A549 (cell line): Measurements from ENCODE around the gene NALCN. TPM values are rescaled to one million over a fixed set of nuclear protein-coding genes. Genes with fewer than 3 reads are reported as not detected.

Experiments
- ATAC-seq, 2 experiments: fragments of 200-7000 bp in 1 of 2; fragments of >200 bp in 1 of 2; cut with Nextera tagmentation in 1 of 2; cut with Tn5 transposase in 1 of 2; 3 replicates each; pipeline versions ENCODE4 v1.8.0 to v1.9.1; 2018 to 2020; ENCODE audit warnings: mild to moderate bottlenecking in 1 of 2, moderate library complexity in 1 of 2
- CTCF ChIA-PET: fragments of 300-600 bp; sonication (Branson Sonifier 250); formaldehyde crosslinking; extraction: SDS; loops from one replicate; lab custom pipeline; 2021; ENCODE audit warnings: antibody characterized with exemption, inconsistent platforms; lab: Yijun Ruan, JAX
- POLR2A ChIA-PET: fragments of 350-600 bp; formaldehyde crosslinking; extraction: SDS; loops from one replicate; lab custom pipeline; 2021; ENCODE audit warnings: antibody characterized with exemption, inconsistent platforms; lab: Yijun Ruan, JAX
- DNase-seq, 2 experiments: peaks; one replicate each; pipeline versions ENCODE4 v3.0.0 to v3.0.0-alpha.2; 2011 to 2016; ENCODE audit warnings: low read depth in 1 of 2, low spot score in 1 of 2
- FAIRE-seq: peaks from 2 replicates; lab custom pipeline; 2011; peaks lifted over from hg19 to GRCh38; lab: Jason Lieb, UNC
- H3K27ac ChIP-seq, 2 experiments: fragments of >200 bp; sonication (Bioruptor Twin); formaldehyde crosslinking; 3 replicates each; pipeline ENCODE4 v1.5.1; 2016 to 2017
- H3K4me1 ChIP-seq: fragments of >200 bp; sonication (Bioruptor Twin); formaldehyde crosslinking; 3 replicates; pipeline ENCODE4 v1.6.1; 2016
- H3K4me2 ChIP-seq: fragments of >200 bp; sonication (Bioruptor Twin); formaldehyde crosslinking; 3 replicates; pipeline ENCODE4 v1.6.1; 2016
- H3K4me3 ChIP-seq: fragments of >200 bp; sonication (Bioruptor Twin); formaldehyde crosslinking; 3 replicates; pipeline ENCODE4 v1.5.1; 2016
- H3K9me3 ChIP-seq: fragments of >200 bp; sonication (Bioruptor Twin); formaldehyde crosslinking; 3 replicates; pipeline ENCODE4 v1.6.1; 2016
- ATOH8 ChIP-seq: fragments of 250-450 bp; sonication (Bioruptor Pico); IDR thresholded peaks from 2 replicates; pipeline ENCODE4 v1.5.0; 2020; ENCODE audit warnings: low read depth, mild to moderate bottlenecking, moderate library complexity
- BCL3 ChIP-seq: fragments of >200 bp; sonication (Bioruptor Twin); formaldehyde crosslinking; IDR thresholded peaks from 3 replicates; pipeline ENCODE4 v1.6.1; 2016
- CBX2 ChIP-seq: fragments of 200-600 bp; sonication (generic); IDR thresholded peaks from 2 replicates; pipeline ENCODE4 v1.6.1; 2016; ENCODE audit warnings: low read depth, mild to moderate bottlenecking, borderline replicate concordance
- CBX8 ChIP-seq: fragments of 200-600 bp; sonication (generic); IDR thresholded peaks from 2 replicates; pipeline ENCODE4 v1.6.1; 2016
- CHD2 ChIP-seq: fragments of 150-350 bp; IDR thresholded peaks from 2 replicates; pipeline ENCODE4 v1.6.1; 2014; ENCODE audit warnings: low read length; ENCODE audit not compliant: partially characterized antibody
- E2F6 ChIP-seq: IDR thresholded peaks from 2 replicates; pipeline ENCODE4 v1.6.1; 2012; ENCODE audit warnings: low read depth, borderline replicate concordance
- ESRRA ChIP-seq: fragments of 150-350 bp; IDR thresholded peaks from 2 replicates; pipeline ENCODE4 v1.6.1; 2014; ENCODE audit warnings: mild to moderate bottlenecking, low read length, borderline replicate concordance
- FOSL2 ChIP-seq, 2 experiments: fragments of 450-650 bp in 1 of 2; fragments of >200 bp in 1 of 2; sonication (Bioruptor Twin) in 1 of 2; formaldehyde crosslinking; IDR thresholded peaks; 2 replicates each; pipeline versions ENCODE4 v1.5.0 to v1.6.1; 2016 to 2020; ENCODE audit warnings: mild to moderate bottlenecking in 1 of 2, moderate library complexity in 1 of 2
- GATA3 ChIP-seq: IDR thresholded peaks from 2 replicates; pipeline ENCODE4 v1.6.1; 2012; ENCODE audit warnings: borderline replicate concordance
- HDAC2 ChIP-seq: fragments of 200-600 bp; sonication (generic); IDR thresholded peaks from 2 replicates; pipeline ENCODE4 v1.6.1; 2016
- HEYL ChIP-seq: fragments of 250-450 bp; sonication (Bioruptor Pico); IDR thresholded peaks from 2 replicates; pipeline ENCODE4 v1.8.0; 2021; ENCODE audit warnings: mild to moderate bottlenecking, moderate library complexity
- HOXA7 ChIP-seq: fragments of 250-450 bp; sonication (Bioruptor Pico); IDR thresholded peaks from 2 replicates; pipeline ENCODE4 v1.5.0; 2020; ENCODE audit warnings: mild to moderate bottlenecking, moderate library complexity
- HOXB13 ChIP-seq: fragments of 250-450 bp; sonication (Bioruptor Pico); IDR thresholded peaks from 2 replicates; pipeline ENCODE4 v1.5.0; 2020; ENCODE audit warnings: low read depth, mild to moderate bottlenecking, moderate library complexity
- JUN ChIP-seq, 2 experiments: fragments of >200 bp; sonication (Bioruptor Twin); formaldehyde crosslinking; IDR thresholded peaks; 2 replicates in 1 of 2; 3 replicates in 1 of 2; pipeline ENCODE4 v1.6.1; 2016 to 2017
- KDM5A ChIP-seq: fragments of 200-600 bp; sonication (generic); IDR thresholded peaks from 2 replicates; pipeline ENCODE4 v1.6.1; 2016; ENCODE audit warnings: antibody characterized with exemption, mild to moderate bottlenecking
- MAFK ChIP-seq: fragments of 450-650 bp; IDR thresholded peaks from 2 replicates; pipeline ENCODE4 v1.6.1; 2014; ENCODE audit not compliant: partially characterized antibody
- NR3C1 ChIP-seq: fragments of >200 bp; sonication (Bioruptor Twin); formaldehyde crosslinking; IDR thresholded peaks from 3 replicates; pipeline ENCODE4 v1.6.1; 2017
- PBX3 ChIP-seq: IDR thresholded peaks from 2 replicates; pipeline ENCODE4 v1.6.1; 2012
- RAD21 ChIP-seq, 2 experiments: fragments of >200 bp in 1 of 2; sonication (Bioruptor Twin) in 1 of 2; formaldehyde crosslinking in 1 of 2; IDR thresholded peaks in 1 of 2; conservative IDR thresholded peaks in 1 of 2; 2 replicates in 1 of 2; 3 replicates in 1 of 2; pipeline ENCODE4 v1.6.1; 2012 to 2018; ENCODE audit warnings: inconsistent platforms in 1 of 2
- RARB ChIP-seq: fragments of 250-450 bp; sonication (Bioruptor Pico); IDR thresholded peaks from 2 replicates; pipeline ENCODE4 v1.8.0; 2021; ENCODE audit warnings: mild to moderate bottlenecking, moderate library complexity
- RFX5 ChIP-seq: fragments of 450-650 bp; IDR thresholded peaks from 2 replicates; pipeline ENCODE4 v1.7.1; 2014; ENCODE audit warnings: antibody characterized with exemption, mild to moderate bottlenecking, moderate library complexity
- SREBF2 ChIP-seq: fragments of 450-650 bp; IDR thresholded peaks from 2 replicates; pipeline ENCODE4 v1.6.1; 2014; ENCODE audit warnings: mild to moderate bottlenecking, moderate library complexity
- TFCP2L1 ChIP-seq: fragments of 250-450 bp; sonication (Bioruptor Pico); IDR thresholded peaks from 2 replicates; pipeline ENCODE4 v1.5.0; 2021; ENCODE audit warnings: mild to moderate bottlenecking
- TP53 ChIP-seq: fragments of 250-450 bp; sonication (Bioruptor Pico); IDR thresholded peaks from 2 replicates; pipeline ENCODE4 v1.5.0; 2021; ENCODE audit warnings: mild to moderate bottlenecking, moderate library complexity
- ZNF302 ChIP-seq: fragments of 250-450 bp; sonication (Bioruptor Pico); IDR thresholded peaks from 2 replicates; pipeline ENCODE4 v1.9.0; 2021; ENCODE audit warnings: inconsistent platforms, mild to moderate bottlenecking, moderate library complexity
- ZSCAN20 ChIP-seq: fragments of 250-450 bp; sonication (Bioruptor Pico); IDR thresholded peaks from 2 replicates; pipeline ENCODE4 v1.8.0; 2022; ENCODE audit warnings: mild to moderate bottlenecking, moderate library complexity
- WGBS: methylation state at CpG from one replicate; pipeline ENCODE4 v1.1.6; 2017; ENCODE audit errors: missing lambda C conversion rate; 5-methylcytosine and 5-hydroxymethylcytosine counted together
- polyA plus RNA-seq, 4 experiments: library from polyadenylated mRNA; depleted of rRNA in 3 of 4; stranded (reverse); fragments of >200 nt; fragmentation: RNase III in 1 of 4; extraction: RNeasy Plus Mini Kit Qiagen cat#74134 plus additional on column Dnase treatment in 1 of 4; gene quantifications; 2 replicates in 3 of 4; 3 replicates in 1 of 4; pipeline ENCODE4 v1.2.3, GENCODE V29; 2011 to 2017
- TF ChIP-seq, protein P1 (sequence below): fragments of 250-450 bp; sonication (Bioruptor Pico); IDR thresholded peaks from 2 replicates; pipeline ENCODE4 v1.5.0; 2021; ENCODE audit warnings: mild to moderate bottlenecking, moderate library complexity, borderline replicate concordance

NALCN gene
- polyA plus RNA-seq, 2 of the 4 experiments (the other 2 are of a cell fraction), result 1.8 to 4.9 TPM

GRCh38 chr13:101291206-101291605 lies 125.1 kb downstream of the NALCN start:
- ATAC-seq (no peak), FAIRE-seq (no peak), DNase-seq (no peak)
- H3K27ac ChIP-seq, result no peak overlapping the region
- WGBS, result 84% methylated on average over 2 of the region's 2 CpGs
- H3K4me1 ChIP-seq, result no peaks in the 10 kb centered on the region
- TF ChIP-seq HOXB13 (CRISPR knock-in tag) (no peak), RFX5 (no peak), HEYL (CRISPR knock-in tag) (no peak), E2F6 (no peak), CHD2 (no peak), NR3C1 (no peak), ATOH8 (CRISPR knock-in tag) (no peak), GATA3 (no peak), CBX8 (no peak)
- TF ChIP-seq, protein P1, sequence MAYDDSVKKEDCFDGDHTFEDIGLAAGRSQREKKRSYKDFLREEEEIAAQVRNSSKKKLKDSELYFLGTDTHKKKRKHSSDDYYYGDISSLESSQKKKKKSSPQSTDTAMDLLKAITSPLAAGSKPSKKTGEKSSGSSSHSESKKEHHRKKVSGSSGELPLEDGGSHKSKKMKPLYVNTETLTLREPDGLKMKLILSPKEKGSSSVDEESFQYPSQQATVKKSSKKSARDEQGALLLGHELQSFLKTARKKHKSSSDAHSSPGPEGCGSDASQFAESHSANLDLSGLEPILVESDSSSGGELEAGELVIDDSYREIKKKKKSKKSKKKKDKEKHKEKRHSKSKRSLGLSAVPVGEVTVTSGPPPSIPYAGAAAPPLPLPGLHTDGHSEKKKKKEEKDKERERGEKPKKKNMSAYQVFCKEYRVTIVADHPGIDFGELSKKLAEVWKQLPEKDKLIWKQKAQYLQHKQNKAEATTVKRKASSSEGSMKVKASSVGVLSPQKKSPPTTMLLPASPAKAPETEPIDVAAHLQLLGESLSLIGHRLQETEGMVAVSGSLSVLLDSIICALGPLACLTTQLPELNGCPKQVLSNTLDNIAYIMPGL (CRISPR knock-in tag), result no peak
- no peak overlapping the region for H3K4me2 ChIP-seq
- POLR2A ChIA-PET, result no interaction called here
- no peak overlapping the region for H3K4me3 ChIP-seq
- CTCF ChIA-PET, result no interaction called here
- no peaks in the 10 kb centered on the region for H3K9me3 ChIP-seq

DNA sequence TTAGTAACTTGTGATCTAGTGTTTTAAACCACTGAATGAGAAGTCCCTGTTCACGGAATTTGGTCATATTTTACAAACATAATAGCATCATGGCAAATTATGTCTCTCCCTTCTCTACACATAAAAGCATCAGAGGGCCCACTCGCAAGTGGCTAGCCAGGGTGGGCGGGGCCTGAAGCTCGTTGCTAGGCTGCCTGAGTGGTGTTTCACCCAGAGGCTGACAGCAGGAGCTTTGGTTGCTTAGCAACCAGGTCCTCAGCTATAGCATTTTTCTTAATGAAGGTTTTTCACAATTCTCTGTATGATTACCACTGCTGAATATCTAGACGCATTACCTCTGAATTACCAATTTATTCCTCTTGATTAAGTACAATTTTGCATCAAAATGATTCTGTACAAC lies 126.5 kb downstream of the NALCN start:
- ChIA-PET POLR2A (no interaction called here), CTCF (no interaction called here)
- TF ChIP-seq HOXA7 (no peak), RARB (CRISPR knock-in tag) (no peak), PBX3 (no peak), HDAC2 (no peak), TFCP2L1 (CRISPR knock-in tag) (no peak), E2F6 (no peak), HOXB13 (CRISPR knock-in tag) (no peak)
- H3K4me2 ChIP-seq, result no peak overlapping the region
- H3K4me1 ChIP-seq, result no peaks in the 10 kb centered on the region
- ATAC-seq (no peak), DNase-seq (peak in 1 of 2 experiments; percentile 11), FAIRE-seq (no peak)
- H3K4me3 ChIP-seq, result no peak overlapping the region
- no peak overlapping the region for H3K27ac ChIP-seq
- WGBS, result 68% methylated on average over 5 of the region's 5 CpGs
- no peaks in the 10 kb centered on the region for H3K9me3 ChIP-seq

DNA sequence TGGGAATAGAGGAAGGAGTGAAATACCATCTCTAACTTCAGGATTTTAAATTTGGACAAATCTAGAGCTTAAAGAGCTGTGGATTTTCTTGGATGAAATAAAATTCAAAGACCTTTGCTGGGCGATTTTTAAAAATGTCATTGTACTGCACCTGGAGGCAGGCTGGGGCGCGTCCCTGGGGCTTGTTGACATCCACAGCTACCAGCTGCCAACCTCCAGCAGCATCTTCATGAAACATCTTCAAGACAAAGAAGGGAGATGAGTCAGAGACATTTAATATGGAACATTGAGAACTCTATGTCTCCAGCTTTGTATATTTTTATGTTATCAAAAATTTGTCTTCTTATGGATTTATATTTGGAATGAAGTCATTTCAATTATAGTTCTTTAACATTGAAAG lies 132.5 kb downstream of the NALCN start:
- ATAC-seq (no peak), DNase-seq (no peak), FAIRE-seq (no peak)
- Histone ChIP-seq H3K4me1 (no peaks in the 10 kb centered on the region), H3K4me2 (no peak overlapping the region), H3K4me3 (no peak overlapping the region), H3K9me3 (no peaks in the 10 kb centered on the region), H3K27ac (no peak overlapping the region)
- CTCF ChIA-PET, result no interaction called here
- 82% methylated on average over 3 of the region's 3 CpGs for WGBS
- POLR2A ChIA-PET, result no interaction called here
- no peak for TF ChIP-seq HOXA7
- no peak for TF ChIP-seq ZSCAN20 (CRISPR knock-in tag)
- no peak for TF ChIP-seq KDM5A
- no peak for TF ChIP-seq CBX2
- no peak for TF ChIP-seq FOSL2 (IDR thresholded peaks at IDR 0.05)
- no peak for TF ChIP-seq FOSL2 (CRISPR knock-in tag; IDR thresholded peaks at IDR 0.05)
- no peak for TF ChIP-seq ATOH8 (CRISPR knock-in tag)
- TF ChIP-seq MAFK, result no peak
- no peak for TF ChIP-seq JUN (IDR thresholded peaks at IDR 0.05)
- TF ChIP-seq ZNF302 (CRISPR knock-in tag), result no peak
- TF ChIP-seq RFX5, result no peak
- no peak for TF ChIP-seq TP53 (CRISPR knock-in tag)
- TF ChIP-seq RAD21 (conservative IDR thresholded peaks at IDR 0.05 in 1 of 2, IDR thresholded peaks at IDR 0.05 in 1 of 2), result no peak
- TF ChIP-seq SREBF2, result no peak
- TF ChIP-seq ESRRA, result no peak
- TF ChIP-seq BCL3, result no peak
